NT2/D1 (cell line): ENCODE measurements around the gene NRK.

Source experiments
- SUZ12 ChIP-seq: IDR thresholded peaks from 2 replicates; pipeline ENCODE4 v1.6.1; 2011; ENCODE audit not compliant: insufficient read length, insufficient read depth; ENCODE audit errors: extremely low read depth
- YY1 ChIP-seq: IDR thresholded peaks from 2 replicates; pipeline ENCODE4 v1.6.1; 2011; ENCODE audit not compliant: insufficient read length, insufficient read depth

DNA sequence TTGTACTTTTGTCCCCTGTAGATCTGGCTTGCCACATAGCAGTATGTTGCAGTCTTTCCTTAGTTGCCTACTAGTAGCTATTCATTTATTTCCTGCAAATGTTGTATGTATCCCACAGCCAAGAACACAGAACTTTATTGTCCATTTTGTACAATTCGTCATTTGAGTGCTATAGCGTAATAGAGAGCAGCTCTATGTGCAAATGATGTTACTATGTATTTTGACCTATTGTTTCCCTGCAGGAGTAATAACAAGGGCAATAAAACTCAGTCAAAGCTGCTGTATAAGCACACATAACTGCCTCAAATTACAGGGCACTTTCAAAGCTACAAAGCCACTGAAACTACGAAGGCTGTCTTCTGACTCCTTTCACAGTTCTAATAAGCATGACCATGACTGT, 48.1 kb downstream of the NRK start:
- TF ChIP-seq SUZ12 (no peak), YY1 (no peak)
